Vagina (tissue), 2 donors: Measurements from ENCODE around the gene FGF18.
"Not testable (repeated sequence)": the region's sequence is repeated elsewhere in the genome, so short reads cannot be mapped to it uniquely, and the experiment has no call there.

Experiments
- POLR2A ChIP-seq, 2 donors: fragments of 450-650 bp; IDR thresholded peaks; one replicate each; pipeline ENCODE4 v1.6.1; 2017; ENCODE audit warnings: antibody characterized with exemption in 2 of 2, mild to moderate bottlenecking in 2 of 2, moderate library complexity in 2 of 2
- POLR2AphosphoS5 ChIP-seq, 2 donors: sonication (generic); formaldehyde crosslinking; IDR thresholded peaks; one replicate each; pipeline ENCODE4 v1.9.0; 2017; ENCODE audit warnings: antibody characterized with exemption in 2 of 2, mild to moderate bottlenecking in 2 of 2, low read depth in 1 of 2; ENCODE audit not compliant: insufficient read depth in 1 of 2
- TF ChIP-seq, protein P1 (sequence below), 3 experiments: fragments of 450-650 bp in 2 of 3; fragments of 200-600 bp in 1 of 3; sonication (generic) in 1 of 3; IDR thresholded peaks; one replicate each; pipeline ENCODE4 v1.5.1; 2017 to 2019; ENCODE audit warnings: antibody characterized with exemption in 3 of 3, mild to moderate bottlenecking in 2 of 3, moderate library complexity in 2 of 3

DNA sequence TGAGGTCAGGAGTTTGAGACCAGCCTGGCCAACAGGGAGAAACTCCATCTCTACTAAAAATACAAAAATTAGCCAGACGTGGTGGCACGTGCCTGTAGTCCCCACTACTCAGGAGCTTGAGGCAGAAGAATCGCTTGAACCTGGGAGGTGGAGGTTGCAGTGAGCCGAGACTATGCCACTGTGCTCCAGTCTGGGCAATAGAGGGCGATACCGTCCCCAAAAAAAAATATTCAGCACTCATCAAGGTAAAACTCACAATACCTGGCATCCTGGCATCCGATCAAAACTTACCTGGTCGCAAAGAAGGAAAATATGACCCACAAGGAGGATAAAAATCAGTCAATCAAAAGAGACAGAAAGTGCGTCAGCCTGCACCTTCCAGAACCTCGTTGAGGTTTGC is 48.6 kb upstream of the FGF18 start:
- not testable (repeated sequence) for TF ChIP-seq POLR2A (IDR thresholded peaks at IDR 0.05); POLR2AphosphoS5 (IDR thresholded peaks at IDR 0.05; ENCODE audit: insufficient read depth in 1 of 2, low read depth in 1 of 2)
- TF ChIP-seq, protein P1, sequence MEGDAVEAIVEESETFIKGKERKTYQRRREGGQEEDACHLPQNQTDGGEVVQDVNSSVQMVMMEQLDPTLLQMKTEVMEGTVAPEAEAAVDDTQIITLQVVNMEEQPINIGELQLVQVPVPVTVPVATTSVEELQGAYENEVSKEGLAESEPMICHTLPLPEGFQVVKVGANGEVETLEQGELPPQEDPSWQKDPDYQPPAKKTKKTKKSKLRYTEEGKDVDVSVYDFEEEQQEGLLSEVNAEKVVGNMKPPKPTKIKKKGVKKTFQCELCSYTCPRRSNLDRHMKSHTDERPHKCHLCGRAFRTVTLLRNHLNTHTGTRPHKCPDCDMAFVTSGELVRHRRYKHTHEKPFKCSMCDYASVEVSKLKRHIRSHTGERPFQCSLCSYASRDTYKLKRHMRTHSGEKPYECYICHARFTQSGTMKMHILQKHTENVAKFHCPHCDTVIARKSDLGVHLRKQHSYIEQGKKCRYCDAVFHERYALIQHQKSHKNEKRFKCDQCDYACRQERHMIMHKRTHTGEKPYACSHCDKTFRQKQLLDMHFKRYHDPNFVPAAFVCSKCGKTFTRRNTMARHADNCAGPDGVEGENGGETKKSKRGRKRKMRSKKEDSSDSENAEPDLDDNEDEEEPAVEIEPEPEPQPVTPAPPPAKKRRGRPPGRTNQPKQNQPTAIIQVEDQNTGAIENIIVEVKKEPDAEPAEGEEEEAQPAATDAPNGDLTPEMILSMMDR (IDR thresholded peaks at IDR 0.05): not testable (repeated sequence)
